LNCaP clone FGC (cell line): ENCODE measurements around the gene RBM12.
A peak's percentile ranks its signal among the peaks of the same experiment; 100 is the strongest.

Source experiments
- DNase-seq: peaks from one replicate; pipeline ENCODE4 v3.0.0-alpha.2; 2011; ENCODE audit warnings: low read depth
- H3K4me3 ChIP-seq: 2 replicates; pipeline ENCODE4 v1.5.1; 2011; ENCODE audit warnings: mild to moderate bottlenecking, low read depth, low read length, control low read depth
- TF ChIP-seq, protein P1 (sequence below): IDR thresholded peaks from 2 replicates; pipeline ENCODE4 v1.5.1; 2012; ENCODE audit warnings: mild to moderate bottlenecking; ENCODE audit not compliant: control insufficient read depth, insufficient read depth; ENCODE audit errors: extremely low read depth

RBM12 gene

DNA sequence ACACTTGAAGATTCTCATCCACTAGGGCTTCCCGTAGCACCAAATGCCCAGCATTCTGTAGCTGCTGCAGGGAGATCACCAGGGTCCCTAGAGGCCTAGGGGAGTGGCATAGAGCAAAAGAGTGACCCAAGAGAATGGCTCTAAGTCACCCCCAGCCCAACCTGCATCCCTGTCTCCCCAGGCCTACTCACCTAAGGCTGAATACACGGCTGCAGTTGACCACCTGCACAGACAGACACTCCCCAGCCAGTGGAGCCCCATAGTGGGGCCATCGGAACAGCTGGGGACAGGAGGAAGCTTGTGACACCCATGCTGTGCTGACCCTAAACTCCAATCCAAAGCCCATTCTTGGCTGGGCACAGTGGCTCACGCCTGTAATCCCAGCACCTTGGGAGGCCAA is 58.6 kb downstream of the RBM12 start:
- TF ChIP-seq, protein P1, sequence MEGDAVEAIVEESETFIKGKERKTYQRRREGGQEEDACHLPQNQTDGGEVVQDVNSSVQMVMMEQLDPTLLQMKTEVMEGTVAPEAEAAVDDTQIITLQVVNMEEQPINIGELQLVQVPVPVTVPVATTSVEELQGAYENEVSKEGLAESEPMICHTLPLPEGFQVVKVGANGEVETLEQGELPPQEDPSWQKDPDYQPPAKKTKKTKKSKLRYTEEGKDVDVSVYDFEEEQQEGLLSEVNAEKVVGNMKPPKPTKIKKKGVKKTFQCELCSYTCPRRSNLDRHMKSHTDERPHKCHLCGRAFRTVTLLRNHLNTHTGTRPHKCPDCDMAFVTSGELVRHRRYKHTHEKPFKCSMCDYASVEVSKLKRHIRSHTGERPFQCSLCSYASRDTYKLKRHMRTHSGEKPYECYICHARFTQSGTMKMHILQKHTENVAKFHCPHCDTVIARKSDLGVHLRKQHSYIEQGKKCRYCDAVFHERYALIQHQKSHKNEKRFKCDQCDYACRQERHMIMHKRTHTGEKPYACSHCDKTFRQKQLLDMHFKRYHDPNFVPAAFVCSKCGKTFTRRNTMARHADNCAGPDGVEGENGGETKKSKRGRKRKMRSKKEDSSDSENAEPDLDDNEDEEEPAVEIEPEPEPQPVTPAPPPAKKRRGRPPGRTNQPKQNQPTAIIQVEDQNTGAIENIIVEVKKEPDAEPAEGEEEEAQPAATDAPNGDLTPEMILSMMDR, result no peak
- no peak overlapping the region for H3K4me3 ChIP-seq
- no peak for DNase-seq

DNA sequence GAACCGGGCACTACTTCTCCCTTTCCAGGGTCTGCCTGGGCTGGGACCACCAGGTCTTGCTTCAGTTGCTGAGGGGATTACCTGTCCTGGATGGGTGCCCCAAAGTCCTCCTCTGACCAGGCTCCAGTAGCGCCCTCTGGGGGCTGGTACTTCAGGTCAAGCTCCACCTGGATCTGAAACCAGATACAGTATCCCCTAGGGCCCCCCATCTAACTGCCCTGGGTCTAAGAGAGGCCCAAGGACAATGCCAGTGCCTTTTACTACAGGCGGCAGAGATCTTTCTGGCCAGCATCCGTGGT is 60.3 kb downstream of the RBM12 start:
- TF ChIP-seq, protein P1, result peak; percentile 27; the same call in 1 of the 2 replicates
- no peak overlapping the region for H3K4me3 ChIP-seq
- DNase-seq, result no peak

DNA sequence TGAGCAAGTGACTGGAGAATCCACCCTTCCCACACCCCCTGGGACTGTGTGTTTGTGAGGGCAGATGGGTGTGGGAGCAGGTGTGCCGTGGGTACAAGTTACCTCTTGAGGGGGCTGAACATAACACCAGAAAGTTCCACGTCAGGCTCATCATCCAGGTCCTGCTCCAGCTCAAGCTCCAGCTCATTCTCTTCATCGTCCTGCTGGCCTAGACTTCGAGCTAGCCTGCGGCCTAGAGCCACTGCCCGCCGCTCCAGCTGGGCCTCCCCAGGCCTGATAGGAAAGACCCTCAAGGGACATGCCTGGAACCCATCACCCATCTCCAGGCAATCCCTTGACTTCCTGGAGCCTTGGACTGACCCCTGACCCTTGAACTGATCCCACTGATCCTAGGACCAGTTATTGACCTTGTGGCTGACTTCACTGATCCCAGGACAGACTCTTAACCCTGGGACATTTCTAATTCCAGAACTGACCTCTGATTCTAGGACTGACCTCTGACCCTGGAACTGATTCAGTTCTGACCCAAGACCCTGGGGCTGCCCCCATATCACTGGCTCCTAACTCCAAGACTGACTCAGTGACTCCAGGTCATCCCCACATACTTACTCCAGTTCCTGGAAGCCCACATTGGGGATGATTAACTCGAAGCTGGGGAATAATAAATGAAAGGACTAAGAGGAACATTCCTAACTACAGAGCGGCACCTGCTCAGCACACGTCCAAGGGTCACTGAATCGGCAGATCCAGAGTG is 60.8 kb downstream of the RBM12 start:
- no peak for DNase-seq
- no peak overlapping the region for H3K4me3 ChIP-seq
- TF ChIP-seq, protein P1, result no peak

DNA sequence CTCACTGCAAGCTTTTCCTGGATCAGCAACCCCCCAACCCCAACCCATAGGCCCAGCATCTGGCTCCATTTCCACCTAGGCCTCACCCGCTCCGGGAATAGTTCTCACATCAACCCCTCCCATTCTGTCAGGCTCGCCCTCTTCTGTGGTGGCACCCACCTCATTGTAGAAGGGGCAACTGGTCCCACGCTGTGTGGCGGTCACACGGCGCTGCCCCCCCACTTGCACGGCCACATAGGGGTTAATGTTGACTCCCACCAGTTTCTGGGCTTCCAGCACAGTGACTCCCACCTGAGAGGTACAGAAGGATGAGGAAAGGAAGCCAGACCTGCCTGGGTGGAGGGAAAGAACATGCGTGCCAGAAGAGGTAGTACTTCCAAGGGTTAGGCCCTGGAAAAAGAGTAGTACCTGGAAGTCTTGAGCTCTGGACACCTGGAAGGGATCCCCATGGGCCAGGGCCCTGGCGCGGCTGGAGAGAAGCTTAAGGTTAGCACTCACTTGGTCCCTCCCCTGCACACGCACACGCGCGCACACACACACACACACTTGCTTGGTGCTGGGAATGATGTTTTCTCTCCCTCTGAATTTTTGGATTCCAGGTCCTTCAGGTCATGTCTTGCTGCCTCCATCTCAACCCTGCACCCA is 61.7 kb downstream of the RBM12 start:
- TF ChIP-seq, protein P1, result no peak
- DNase-seq, result no peak
- no peak overlapping the region for H3K4me3 ChIP-seq

DNA sequence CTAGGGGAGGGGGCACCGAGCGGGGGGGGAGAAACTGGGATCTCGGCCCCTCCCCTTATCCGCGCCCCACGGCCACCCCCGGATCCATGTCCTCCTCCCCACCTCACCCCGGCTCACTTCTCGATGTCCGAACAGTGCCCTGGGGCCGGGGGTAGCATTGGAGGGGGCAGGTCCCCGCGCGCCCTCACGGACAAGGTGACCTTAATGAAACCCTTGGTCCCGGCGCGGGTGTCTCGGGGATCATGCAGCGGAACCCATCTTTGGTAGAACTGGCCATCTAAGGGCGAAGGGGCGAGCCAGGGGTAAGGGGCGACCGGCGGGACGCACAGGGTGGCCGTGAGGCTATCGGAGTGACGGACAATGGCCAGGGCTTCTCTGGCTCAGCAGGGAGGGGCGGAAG is 62.7 kb downstream of the RBM12 start:
- TF ChIP-seq, protein P1, result no peak
- no peak for DNase-seq
- H3K4me3 ChIP-seq, result no peak overlapping the region

DNA sequence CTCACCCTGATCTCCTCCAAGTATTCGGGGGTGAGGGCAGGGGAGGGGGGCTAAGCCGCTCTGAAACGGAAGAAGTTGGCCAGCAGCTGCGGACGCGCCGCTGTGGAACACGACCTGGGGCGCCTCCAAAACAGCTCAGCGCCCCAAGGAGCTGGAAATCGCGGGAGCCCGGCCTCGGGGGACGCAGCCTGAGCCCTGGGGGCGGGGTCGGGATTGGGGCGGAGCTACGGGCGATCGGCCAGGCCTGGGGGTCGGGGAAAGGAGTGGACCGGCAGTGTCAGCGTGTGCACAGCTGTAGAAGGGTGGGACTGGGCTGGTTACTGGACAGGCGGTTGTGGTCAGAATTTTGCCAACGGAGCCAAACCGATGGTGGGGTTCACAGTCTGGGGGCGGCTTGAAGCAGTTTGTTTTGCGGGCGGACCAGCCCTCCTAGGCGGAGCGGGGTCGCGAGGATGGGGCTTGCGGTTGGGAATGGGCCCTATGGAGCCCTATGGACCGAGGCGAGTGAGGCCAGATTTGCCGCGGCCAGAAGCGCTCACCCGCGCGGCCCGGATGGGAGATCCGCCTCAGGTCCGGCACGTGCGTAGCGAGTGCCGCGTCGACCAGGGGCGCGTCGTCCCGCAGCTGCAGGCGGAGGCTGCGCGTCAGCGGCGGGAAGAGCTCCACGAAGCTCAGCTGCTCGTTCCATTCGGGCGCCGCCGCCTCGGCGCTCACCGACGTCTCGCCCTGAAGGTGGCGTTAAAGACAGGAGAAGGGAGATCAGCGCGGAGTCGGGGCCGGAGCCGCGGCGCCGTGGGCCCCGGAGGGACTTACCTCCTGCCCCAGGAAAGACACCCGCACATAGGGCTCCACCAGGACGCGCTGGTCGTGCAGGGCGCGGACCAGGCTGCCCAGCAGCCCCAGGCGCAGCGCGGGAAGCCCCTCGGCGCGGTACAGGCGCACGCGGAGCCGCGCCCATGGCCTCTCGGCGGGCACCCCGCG is 63.4 kb downstream of the RBM12 start:
- peak; percentile 27 for DNase-seq
- H3K4me3 ChIP-seq, result no peak overlapping the region
- TF ChIP-seq, protein P1, result peak; percentile 58
